Stimulated activated CD8-positive, alpha-beta memory T cell treated with anti-CD3 and anti-CD28 coated beads, Interleukin-7, amount 100 ng/mL, for 48 hours (primary cell): ENCODE data around the gene STH.

Experiments
- DNase-seq, 2 donors: peaks; one replicate each; pipeline ENCODE4 v3.0.0-alpha.2; 2020; ENCODE audit warnings: low read depth in 1 of 2; ENCODE audit errors: extremely low read depth in 1 of 2

The STH gene

DNA sequence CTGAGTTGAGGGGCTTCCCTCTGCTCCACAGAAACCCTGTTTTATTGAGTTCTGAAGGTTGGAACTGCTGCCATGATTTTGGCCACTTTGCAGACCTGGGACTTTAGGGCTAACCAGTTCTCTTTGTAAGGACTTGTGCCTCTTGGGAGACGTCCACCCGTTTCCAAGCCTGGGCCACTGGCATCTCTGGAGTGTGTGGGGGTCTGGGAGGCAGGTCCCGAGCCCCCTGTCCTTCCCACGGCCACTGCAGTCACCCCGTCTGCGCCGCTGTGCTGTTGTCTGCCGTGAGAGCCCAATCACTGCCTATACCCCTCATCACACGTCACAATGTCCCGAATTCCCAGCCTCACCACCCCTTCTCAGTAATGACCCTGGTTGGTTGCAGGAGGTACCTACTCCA lies 26.0 kb downstream of the STH start:
- no peak for DNase-seq

DNA sequence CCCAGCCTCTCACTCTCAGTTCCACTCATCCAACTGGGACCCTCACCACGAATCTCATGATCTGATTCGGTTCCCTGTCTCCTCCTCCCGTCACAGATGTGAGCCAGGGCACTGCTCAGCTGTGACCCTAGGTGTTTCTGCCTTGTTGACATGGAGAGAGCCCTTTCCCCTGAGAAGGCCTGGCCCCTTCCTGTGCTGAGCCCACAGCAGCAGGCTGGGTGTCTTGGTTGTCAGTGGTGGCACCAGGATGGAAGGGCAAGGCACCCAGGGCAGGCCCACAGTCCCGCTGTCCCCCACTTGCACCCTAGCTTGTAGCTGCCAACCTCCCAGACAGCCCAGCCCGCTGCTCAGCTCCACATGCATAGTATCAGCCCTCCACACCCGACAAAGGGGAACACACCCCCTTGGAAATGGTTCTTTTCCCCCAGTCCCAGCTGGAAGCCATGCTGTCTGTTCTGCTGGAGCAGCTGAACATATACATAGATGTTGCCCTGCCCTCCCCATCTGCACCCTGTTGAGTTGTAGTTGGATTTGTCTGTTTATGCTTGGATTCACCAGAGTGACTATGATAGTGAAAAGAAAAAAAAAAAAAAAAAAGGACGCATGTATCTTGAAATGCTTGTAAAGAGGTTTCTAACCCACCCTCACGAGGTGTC lies 26.6 kb downstream of the STH start:
- DNase-seq = no peak

DNA sequence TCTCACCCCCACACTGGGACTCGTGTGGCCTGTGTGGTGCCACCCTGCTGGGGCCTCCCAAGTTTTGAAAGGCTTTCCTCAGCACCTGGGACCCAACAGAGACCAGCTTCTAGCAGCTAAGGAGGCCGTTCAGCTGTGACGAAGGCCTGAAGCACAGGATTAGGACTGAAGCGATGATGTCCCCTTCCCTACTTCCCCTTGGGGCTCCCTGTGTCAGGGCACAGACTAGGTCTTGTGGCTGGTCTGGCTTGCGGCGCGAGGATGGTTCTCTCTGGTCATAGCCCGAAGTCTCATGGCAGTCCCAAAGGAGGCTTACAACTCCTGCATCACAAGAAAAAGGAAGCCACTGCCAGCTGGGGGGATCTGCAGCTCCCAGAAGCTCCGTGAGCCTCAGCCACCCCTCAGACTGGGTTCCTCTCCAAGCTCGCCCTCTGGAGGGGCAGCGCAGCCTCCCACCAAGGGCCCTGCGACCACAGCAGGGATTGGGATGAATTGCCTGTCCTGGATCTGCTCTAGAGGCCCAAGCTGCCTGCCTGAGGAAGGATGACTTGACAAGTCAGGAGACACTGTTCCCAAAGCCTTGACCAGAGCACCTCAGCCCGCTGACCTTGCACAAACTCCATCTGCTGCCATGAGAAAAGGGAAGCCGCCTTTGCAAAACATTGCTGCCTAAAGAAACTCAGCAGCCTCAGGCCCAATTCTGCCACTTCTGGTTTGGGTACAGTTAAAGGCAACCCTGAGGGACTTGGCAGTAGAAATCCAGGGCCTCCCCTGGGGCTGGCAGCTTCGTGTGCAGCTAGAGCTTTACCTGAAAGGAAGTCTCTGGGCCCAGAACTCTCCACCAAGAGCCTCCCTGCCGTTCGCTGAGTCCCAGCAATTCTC lies 27.4 kb downstream of the STH start:
- DNase-seq = no peak

DNA sequence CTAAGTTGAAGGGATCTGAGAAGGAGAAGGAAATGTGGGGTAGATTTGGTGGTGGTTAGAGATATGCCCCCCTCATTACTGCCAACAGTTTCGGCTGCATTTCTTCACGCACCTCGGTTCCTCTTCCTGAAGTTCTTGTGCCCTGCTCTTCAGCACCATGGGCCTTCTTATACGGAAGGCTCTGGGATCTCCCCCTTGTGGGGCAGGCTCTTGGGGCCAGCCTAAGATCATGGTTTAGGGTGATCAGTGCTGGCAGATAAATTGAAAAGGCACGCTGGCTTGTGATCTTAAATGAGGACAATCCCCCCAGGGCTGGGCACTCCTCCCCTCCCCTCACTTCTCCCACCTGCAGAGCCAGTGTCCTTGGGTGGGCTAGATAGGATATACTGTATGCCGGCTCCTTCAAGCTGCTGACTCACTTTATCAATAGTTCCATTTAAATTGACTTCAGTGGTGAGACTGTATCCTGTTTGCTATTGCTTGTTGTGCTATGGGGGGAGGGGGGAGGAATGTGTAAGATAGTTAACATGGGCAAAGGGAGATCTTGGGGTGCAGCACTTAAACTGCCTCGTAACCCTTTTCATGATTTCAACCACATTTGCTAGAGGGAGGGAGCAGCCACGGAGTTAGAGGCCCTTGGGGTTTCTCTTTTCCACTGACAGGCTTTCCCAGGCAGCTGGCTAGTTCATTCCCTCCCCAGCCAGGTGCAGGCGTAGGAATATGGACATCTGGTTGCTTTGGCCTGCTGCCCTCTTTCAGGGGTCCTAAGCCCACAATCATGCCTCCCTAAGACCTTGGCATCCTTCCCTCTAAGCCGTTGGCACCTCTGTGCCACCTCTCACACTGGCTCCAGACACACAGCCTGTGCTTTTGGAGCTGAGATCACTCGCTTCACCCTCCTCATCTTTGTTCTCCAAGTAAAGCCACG lies 28.3 kb downstream of the STH start:
- DNase-seq = no peak

DNA sequence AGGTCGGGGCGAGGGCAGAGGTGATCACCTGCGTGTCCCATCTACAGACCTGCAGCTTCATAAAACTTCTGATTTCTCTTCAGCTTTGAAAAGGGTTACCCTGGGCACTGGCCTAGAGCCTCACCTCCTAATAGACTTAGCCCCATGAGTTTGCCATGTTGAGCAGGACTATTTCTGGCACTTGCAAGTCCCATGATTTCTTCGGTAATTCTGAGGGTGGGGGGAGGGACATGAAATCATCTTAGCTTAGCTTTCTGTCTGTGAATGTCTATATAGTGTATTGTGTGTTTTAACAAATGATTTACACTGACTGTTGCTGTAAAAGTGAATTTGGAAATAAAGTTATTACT lies 28.9 kb downstream of the STH start:
- no peak for DNase-seq

DNA sequence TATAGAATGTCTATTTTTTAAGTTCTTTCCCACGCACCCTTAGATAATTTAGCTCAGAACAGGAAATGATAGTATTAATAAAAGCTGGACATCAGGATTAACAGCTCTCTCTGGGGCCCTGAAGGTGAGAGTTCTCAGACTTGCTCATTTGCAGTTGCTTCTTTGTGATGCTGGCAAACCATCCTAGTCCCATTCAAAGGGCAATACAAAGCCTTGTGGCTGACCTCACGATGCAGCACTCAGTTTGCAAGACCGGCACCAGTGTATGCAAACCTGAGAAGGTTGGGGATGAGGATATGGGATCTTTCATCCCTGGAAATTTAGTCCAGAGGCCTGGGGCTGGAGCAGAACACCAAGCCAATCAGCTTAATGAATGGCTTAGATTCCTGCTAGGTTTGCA lies 29.3 kb downstream of the STH start:
- no peak for DNase-seq

DNA sequence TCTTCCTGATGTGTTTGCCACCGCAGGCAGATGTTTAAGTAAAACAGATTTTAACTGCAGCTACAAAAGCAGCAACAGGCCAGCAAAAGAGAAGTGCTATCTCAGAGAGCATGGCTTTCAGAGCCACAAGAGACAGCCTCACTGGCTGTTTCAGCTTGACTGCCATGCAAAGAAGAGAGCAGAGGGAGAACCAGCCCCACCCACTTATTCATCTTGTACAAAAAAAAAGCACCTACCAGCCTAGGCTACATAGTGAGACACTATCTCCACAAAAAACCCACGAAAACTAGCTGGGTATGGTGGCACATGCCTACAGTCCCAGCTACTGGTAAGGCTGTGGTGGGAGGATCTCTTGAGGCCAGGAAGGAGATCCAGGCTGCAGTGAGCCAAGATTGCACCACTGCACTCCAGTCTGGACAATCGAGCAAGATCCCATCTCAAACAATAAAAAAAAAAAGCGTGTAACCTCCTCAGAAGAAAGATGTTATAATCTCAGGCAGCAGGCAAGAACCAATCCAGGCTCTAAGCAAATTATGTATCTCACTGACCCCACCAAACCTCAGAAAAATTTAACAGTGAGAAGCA lies 30.0 kb downstream of the STH start:
- DNase-seq = no peak

DNA sequence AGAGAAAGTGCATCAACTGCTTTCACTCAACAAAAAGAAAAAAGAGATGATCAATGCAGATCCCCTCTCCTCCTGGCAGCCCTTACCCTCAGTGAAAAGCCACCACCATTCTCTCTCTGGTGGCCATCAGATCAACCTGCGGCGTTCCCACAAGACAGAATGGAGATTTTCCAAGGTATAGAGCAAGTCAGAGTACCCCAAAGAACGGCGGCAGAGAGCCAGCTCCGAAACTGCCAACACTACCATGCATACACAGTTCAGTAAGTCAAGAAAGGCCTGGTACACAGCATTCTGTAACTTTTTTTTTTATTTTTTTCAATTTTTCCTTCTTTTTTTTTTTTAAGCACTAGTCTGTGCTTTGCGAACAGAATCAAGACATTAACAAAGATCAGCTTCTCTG lies 30.6 kb downstream of the STH start:
- DNase-seq = no peak

DNA sequence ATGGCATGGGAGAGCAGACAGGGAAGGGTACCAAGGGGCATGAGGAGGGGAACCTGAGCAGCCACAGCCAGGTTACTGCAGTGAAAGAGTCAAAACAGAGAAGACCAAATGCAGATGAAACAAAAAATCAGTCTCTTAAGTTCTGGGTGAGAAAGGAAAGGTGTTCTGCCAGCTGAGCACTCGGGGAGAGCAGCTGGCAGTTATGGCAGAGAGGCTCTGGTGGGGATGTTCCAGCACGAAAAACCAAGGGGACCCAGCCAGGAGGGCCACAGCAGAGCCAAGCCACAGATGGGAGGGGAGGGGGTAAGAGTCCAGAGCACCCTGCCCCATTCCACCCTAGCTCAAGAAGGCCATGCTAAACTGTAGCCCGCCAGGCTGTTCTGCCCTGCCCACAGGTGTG lies 31.7 kb downstream of the STH start:
- no peak for DNase-seq

DNA sequence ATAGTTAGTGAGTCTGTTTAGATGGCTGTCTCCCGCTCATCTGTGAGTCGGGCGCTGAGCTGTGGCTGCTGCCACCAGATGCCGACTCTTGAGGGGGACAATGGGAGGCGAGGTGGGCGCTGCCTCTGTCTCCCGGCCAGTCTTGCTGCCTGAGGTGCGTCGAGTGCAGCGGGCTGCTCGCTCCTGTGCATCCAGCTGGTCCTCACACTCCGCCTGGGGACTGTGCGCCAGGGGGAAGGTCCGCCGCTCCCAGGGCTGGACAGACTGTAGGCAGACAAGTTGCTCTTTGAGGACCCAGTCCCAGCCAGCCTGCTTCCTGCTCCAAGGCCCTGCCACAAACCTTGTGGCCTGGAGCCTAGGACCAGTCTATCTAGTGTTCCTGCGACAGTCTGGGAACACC lies 32.4 kb downstream of the STH start:
- no peak for DNase-seq

DNA sequence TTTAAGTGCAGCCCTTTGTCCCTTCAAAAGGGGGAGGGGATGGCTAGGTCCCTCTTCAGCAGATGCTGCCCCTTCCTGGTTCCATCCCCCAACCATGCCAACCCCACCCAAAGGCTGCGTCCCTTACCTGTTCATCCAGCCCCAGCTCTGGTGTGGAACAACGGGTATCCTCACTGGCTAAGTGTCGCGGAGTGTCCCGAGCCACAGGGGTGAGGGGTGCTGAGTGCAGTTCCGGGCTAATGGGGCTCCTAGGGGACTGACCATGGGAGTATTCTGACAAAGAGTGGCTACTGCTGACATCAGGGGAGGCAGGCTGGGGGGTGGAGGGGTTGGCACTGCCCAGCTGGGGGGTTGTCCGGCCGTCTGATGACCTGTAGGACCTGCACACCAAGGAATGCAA lies 32.9 kb downstream of the STH start:
- no peak for DNase-seq

DNA sequence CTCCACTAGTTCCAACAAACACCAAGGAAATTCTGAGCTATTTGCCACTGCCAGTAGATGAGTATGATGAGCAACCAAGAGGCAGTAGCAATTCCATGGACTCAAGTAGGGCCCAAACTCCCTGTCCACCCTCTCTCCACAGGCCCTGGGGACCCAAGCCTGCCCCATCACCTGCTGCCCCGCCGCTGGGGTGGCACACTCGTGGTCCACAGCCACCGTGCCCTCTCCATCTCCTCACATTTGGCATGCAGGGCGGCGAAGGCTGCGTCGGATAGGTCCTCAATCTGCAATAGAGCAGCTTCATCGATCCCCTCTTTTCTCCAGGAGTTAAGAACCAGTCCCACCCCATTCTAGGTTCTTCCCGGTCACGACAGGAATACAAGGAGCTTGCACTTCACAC lies 33.9 kb downstream of the STH start:
- no peak for DNase-seq

DNA sequence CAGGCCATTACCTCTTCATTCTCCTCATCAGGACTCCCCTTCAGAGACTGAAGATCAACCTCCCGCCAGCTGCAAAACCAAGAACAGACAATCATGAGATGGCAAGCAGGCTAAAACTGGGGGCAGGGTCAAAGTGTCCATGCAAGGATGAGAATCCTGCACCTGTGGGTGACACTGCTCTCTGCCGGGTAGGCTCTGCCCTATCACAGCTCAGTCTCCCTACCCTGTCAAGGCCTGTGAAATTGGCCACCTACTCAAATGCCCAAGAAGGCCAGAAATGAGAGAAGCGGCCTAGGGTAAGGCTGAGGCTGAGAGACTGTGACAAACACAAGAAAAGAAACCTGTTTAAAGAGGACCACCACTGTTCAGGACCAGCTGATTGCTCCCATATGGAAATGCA lies 34.3 kb downstream of the STH start:
- DNase-seq = no peak

DNA sequence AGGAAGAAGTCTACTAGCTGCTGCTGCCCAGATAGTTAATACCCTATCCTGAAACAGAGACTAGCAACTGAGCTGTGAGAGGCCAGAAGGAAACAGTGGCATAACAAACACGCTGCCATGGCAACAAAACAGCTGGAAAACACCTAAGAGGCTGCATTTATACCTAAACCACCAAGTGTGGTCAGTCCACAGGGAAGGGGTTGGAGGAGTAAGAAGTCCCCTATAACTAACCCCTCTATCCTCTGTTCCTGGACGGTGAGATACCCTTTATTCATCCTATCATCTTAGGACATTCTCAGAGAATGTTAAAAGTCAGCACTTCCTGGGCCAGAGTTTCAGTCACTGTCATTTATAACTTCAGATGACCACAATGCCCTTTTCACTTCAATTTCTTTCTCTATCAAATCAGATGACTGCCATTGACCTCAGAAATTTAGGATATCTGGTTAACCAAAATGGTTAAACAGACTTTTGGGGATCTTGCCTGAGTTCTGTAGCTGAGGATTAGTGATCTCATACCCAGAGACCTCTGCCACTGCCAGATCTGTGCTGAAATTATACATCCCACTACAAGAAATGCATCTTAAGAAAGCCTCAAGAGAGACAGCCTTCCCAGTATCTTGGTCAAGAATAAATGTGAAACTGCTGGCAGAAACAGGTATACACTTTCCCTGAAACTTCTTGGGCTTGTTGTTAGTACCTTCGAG lies 36.2 kb downstream of the STH start:
- no peak for DNase-seq

DNA sequence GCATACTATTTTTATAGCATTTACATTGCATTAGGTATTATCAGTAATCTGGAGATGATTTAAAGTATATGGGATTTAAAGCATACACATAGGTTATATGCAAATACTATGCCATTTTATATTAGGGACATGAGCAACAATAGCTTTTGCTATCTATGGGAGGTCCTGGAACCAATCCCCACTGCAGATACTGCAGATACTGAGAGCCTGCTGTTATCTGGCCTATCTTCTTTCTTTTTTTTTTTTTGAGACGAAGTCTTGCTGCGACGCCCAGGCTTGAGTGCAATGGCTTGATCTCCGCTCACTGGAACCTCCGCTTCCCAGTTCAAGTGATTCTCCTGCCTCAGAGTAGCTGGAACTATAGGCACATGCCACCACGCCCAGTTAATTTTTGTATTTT lies 37.4 kb downstream of the STH start:
- no peak for DNase-seq

DNA sequence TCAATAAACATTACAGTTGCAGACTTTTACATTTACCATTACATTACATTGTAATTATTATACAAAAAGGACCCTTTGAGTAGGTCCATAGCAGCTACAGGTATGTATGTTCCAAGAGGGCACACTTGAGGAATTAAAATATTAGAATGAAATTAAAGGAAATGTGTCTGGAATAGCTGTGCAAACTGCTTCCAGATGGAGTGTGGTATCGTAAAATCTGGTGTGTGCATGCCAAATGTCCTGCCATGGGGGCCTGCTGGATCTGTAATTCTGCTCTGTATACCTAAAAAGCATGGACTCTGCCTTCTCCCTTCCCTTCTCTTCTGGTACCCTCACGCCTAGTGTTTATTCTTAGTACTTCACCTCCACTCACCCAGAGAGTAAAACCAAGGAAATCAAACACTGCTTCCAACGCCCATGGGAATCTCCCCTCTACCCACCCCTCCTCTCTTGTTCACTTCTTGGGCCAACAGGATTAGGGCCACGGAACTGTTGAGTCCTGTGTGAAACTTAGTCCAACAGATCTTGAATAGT lies 38.7 kb downstream of the STH start:
- DNase-seq = no peak

DNA sequence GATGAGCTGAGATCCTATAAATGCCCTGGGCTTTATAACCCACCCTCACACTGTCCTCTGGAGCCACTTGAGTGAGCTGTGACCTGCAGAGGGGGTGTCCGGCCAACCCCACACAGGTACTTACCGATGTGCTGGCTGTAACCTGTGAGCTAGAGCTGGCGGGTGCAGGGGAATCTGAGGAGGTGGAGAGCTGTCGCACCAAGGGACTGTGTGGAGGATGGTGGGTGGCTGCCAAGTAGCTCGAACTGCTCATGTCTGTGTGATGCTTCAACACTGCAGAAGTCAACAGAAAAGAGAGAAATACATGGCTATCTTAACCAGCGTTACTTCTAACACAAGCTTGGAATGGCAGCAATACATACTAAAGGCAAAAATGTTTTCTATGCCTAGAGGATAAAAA lies 39.4 kb downstream of the STH start:
- no peak for DNase-seq

DNA sequence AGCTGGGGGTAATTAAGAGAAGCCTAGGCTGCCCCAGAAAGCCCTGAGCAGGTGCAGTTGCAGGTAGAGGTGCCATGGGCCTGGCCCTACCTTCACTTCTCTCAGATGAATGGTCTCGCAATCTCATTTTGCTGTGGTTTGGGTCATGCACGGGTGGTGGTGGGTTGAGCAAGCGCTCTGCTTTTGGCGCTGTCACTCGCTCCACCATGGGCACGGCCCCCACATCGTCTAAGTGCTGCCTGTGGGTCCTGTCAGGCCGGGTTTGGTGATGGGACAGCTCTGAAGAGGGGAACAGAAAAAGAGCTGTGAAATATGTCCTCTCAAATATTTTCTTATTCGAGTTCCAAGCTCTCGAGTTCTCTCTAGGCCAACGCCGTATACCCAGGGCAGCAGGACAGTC lies 39.9 kb downstream of the STH start:
- no peak for DNase-seq

DNA sequence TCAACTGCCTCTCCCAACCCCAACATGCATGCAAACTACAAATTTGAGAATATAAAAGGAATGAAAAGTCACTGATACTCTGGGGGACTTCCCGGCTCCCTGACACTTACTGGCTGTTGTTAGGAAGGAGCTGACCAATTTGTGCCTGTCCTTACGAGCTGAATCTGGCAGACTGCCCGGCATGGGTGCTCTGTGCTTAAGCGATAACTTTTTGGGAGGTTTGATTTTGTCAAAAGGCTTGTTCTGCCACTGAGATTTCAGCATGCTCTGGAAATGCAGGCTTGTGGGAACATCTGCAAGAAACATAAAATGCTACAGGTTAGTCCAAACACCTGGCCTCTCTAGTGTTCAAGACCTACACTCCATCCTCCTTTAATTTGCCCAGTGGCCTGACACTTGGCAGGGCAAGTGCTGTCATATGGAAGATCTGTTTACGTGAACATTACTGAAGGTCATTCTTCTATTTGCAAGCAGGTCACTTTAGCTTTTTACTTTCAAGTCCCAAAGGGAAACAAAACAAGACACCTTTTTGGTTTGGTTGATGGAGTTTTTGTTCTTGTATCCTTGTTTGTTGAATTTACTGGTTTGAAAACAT lies 40.6 kb downstream of the STH start:
- no peak for DNase-seq

DNA sequence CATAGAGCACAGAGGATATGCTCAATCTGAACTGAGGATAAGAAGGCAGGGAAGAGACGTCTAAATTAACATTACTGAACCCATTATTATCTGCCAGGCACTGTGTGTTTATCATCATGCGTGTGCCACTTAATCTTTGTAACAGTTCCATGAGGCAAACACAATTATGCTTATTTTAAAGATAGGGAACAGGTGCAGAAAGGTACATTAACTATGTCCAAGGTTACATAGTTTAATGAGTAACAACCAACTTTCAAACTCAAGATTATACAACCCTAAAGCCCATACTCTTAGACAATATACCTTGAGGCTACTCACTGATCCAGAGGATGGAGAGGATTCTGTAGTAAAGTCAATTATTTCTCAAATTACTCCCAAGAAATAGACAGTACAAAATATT lies 43.2 kb downstream of the STH start:
- DNase-seq = no peak
